Fibroblast of mammary gland (primary cell): ENCODE data around the gene SMAD6.
A peak's percentile ranks its signal among the peaks of the same experiment; 100 is the strongest.

ENCODE experiments used
- DNase-seq: peaks from one replicate; pipeline ENCODE4 v3.0.0-alpha.2; 2010; ENCODE audit warnings: low read depth
- H3K4me3 ChIP-seq: 2 replicates; pipeline ENCODE4 v1.5.1; 2011; ENCODE audit warnings: low read depth, mild to moderate bottlenecking, low read length, moderate library complexity; ENCODE audit not compliant: control insufficient read depth
- TF ChIP-seq, protein P1 (sequence below): conservative IDR thresholded peaks from 2 replicates; pipeline ENCODE4 v1.5.1; 2011; ENCODE audit warnings: low read depth, low read length, inconsistent platforms; ENCODE audit not compliant: control insufficient read depth, insufficient read depth

The SMAD6 gene

DNA sequence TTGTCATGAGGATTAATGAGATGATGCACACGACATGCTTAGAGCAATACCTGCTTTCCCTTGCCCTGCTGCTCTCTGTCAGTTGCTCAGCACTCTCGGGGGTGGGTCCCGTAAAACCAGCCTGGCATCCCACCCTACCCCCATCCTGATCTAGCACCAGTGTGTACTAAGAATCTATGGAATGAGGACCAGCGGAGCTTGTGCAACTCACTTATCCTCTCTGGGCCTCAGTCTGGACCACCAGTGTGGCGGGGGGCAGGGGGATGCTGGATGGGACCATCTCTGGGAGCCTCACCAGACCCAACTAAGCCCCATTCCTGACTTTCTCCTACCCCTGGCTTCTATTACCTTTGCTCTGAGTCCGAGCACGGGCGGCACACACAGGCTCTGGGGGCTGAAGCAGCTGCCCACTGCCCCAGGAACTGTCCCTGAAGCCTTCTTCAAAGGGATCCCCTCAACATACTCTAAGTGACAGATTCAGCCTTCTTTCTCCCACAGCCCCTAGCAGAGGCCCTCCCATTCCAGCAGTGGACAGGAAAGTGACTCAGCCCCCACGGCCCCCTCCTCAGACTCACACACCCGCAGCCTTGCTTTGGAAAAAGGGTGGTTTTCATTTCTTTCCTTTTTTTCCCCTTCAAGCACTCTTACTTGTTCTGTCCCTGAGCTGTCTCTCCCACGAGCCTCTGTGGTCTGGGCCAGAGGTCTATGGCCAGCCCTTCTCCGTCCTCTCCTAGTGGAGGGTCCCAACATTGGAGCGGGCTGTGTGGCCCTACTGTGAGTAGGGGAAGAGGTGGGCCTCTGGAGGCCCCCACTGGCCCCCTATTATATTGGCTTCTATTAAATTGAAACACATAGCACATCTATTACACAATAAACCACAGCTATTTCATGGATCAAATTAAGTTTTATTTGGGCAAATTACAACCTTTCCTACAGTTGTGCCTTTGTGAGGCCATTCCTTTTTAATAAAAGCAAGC is 100.3 kb downstream of the SMAD6 start:
- peak; percentile 46 for DNase-seq
- TF ChIP-seq, protein P1, sequence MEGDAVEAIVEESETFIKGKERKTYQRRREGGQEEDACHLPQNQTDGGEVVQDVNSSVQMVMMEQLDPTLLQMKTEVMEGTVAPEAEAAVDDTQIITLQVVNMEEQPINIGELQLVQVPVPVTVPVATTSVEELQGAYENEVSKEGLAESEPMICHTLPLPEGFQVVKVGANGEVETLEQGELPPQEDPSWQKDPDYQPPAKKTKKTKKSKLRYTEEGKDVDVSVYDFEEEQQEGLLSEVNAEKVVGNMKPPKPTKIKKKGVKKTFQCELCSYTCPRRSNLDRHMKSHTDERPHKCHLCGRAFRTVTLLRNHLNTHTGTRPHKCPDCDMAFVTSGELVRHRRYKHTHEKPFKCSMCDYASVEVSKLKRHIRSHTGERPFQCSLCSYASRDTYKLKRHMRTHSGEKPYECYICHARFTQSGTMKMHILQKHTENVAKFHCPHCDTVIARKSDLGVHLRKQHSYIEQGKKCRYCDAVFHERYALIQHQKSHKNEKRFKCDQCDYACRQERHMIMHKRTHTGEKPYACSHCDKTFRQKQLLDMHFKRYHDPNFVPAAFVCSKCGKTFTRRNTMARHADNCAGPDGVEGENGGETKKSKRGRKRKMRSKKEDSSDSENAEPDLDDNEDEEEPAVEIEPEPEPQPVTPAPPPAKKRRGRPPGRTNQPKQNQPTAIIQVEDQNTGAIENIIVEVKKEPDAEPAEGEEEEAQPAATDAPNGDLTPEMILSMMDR = no peak
- H3K4me3 ChIP-seq = no peak overlapping the region

DNA sequence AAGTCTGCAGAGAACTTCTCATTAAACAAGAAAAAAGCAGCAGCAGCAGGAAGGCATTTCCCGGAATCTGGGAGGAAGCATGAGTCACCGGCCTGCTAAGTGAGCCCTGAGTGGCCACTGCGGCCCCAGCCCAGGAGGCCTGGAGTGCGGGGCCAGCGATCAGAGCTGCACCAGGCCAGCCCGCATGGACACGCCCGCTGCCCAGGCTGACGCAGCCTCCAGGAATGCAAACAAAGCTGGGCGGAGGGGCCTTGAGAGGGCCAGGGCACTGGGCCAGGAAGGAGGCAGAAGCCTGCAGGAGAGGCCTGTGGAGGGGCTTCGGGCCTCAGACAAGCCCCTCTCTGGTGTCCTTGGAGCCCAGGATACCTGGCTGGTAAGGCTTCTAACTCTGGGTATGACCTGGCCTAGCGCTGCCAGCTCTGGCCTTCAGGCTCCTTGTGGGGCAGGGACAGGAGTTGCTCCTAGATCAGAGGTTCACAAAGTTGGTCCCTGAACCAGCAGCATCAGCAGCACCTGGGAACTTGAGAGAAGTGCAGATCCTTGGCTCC is 101.2 kb downstream of the SMAD6 start:
- TF ChIP-seq, protein P1 = no peak
- peak; percentile 96 for DNase-seq
- no peak overlapping the region for H3K4me3 ChIP-seq

DNA sequence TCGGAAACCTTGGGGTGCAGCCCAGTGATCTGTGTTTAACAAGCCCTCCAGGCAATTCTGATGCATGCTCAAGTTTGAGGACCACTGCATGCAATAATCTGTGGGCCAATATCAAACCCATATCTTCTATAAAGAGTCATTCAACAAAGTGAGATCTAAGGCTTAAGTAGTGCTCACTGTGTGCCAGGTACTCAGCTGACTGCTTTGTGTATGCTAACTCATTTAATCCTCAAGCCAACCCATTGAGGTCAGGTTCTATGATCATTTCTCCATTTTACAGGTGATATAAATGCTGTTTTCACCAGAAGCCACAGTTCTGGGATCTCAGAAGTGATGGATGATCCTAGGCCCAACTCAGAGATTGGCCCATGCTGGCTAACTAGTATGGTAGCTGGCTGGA is 101.7 kb downstream of the SMAD6 start:
- TF ChIP-seq, protein P1 = no peak
- no peak for DNase-seq
- H3K4me3 ChIP-seq = no peak overlapping the region

DNA sequence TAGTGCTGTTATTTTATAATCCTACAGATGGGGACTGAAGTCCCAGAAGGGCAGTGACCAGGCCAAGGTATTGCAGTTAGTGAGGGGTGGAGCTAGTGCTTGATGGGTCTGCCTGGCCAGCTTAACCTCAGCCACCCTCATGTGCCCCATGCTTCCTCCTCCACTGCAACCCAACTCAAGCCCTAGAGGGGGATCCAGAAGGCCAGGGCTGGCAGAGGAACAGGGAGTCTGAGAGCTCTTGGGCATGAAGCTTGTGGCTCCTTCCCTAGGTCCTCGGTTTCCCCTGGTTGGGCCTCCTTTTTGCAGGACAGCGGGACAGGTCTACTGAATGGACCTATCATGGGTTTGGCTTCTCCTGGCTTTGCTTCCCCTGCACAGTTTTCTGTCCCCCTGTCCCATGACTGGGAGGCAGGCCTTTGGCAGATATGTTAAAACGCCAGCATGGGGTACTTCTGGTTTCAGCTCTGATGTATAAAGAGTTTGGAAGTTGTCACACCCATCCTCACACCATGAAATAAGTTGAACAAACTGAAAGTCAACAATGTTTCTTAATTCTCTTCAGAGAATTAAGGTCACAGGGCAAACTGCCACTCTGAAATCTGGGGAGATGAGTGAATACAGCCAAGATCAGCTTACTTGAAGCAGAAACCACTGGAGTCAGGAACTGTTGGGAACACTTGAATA is 103.3 kb downstream of the SMAD6 start:
- TF ChIP-seq, protein P1 = no peak
- DNase-seq = peak; percentile 24
- no peak overlapping the region for H3K4me3 ChIP-seq

DNA sequence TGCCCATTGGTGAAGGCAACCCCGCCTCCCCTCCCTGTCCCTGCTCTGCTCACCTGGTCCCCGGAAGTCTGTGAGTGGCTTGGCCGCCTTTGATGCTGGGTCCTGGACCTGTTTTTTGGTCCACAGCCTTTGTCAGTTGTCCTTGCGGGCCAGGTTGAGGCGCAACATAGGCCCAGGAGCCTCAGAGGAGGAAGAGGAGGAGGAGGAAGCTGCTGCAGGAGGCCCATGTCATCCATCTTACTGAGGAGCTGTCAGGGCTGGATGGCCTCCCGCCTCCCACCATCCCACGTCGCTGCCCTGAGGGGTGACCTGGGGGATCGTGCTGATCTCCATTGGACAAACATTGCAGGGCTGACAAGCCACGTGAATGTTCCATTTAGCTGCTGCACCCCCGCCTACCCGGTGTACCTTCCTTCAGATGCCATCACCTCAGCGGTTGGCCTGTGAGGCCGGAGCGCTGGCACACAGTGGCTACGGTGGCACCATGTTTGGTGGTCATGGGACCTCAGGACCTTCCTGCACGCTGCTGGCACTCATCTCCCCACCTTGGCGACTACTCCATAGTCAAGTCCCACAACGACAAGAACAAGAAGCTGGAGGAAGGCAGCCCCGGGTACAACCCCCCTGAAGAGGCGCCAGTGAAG is 106.3 kb downstream of the SMAD6 start:
- no peak for DNase-seq
- TF ChIP-seq, protein P1 = no peak
- no peak overlapping the region for H3K4me3 ChIP-seq

DNA sequence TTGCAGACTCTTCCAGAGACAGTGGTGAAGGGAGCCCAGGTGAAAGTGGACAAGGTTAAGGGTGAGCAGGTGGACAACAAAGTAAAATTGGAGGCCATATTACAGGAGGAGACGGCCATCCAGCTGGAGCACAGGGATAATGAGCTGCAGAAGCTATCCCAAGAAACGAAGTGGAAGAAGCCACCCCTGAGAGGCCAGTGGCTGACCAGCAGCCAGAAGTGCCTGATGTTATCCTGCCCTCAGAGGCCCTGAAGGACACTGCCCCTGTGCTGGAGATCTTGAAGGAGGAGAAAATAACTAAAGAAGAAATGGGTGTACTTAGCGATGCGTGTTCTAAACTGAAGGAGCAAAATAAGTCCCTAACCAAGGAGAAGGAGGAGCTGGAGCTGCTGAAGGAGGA is 107.6 kb downstream of the SMAD6 start:
- TF ChIP-seq, protein P1 = no peak
- H3K4me3 ChIP-seq = no peak overlapping the region
- DNase-seq = no peak
